Endothelial cell of umbilical vein (primary cell): ENCODE results near the gene CHRNB1. TPM values are rescaled to one million over a fixed set of nuclear protein-coding genes. Genes with fewer than 3 reads are reported as not detected.
A peak's percentile ranks its signal among the peaks of the same experiment; 100 is the strongest.

Experiments
- BruUV-seq: library from RNA; stranded (reverse); fragments of 400-500 nt; replicated peaks from 2 replicates; lab custom pipeline; 2021; lab: Mats Ljungman, UMichigan
- CTCF ChIA-PET: fragments of 300-600, 350-600 bp; sonication (Branson Sonifier 250); formaldehyde crosslinking; loops from one replicate; lab custom pipeline; 2021; ENCODE audit warnings: antibody characterized with exemption, inconsistent platforms; lab: Charles Lee
- POLR2A ChIA-PET: fragments of 300-600, 350-600 bp; sonication (Branson Sonifier 250); formaldehyde crosslinking; loops from one replicate; lab custom pipeline; 2021; ENCODE audit warnings: antibody characterized with exemption, inconsistent platforms; lab: Charles Lee
- DNase-seq: peaks from one replicate; pipeline ENCODE4 v3.0.0-alpha.2; 2011; ENCODE audit warnings: low read depth, low spot score
- FAIRE-seq: peaks from 2 replicates; lab custom pipeline; 2011; peaks lifted over from hg19 to GRCh38; lab: Jason Lieb, UNC
- H2AFZ ChIP-seq: 2 replicates; pipeline ENCODE4 v1.6.0; 2012; ENCODE audit warnings: low read depth, low read length, control low read depth, inconsistent platforms
- H3K27ac ChIP-seq: 2 replicates; pipeline ENCODE4 v1.5.1; 2011; ENCODE audit warnings: low read depth, mild to moderate bottlenecking, control low read depth, low read length, moderate library complexity; ENCODE audit not compliant: insufficient read depth
- H3K27me3 ChIP-seq, 2 experiments: 2 replicates each; pipeline versions ENCODE4 v1.6.0 to v1.6.1; 2011; ENCODE audit warnings: low read length in 2 of 2, mixed read lengths in 1 of 2; ENCODE audit not compliant: control insufficient read depth in 2 of 2, insufficient read depth in 2 of 2
- H3K36me3 ChIP-seq, 2 experiments: 2 replicates in 1 of 2; 3 replicates in 1 of 2; pipeline ENCODE4 v1.5.1; 2011; ENCODE audit warnings: low read length in 2 of 2, mild to moderate bottlenecking in 1 of 2, moderate library complexity in 1 of 2; ENCODE audit not compliant: control insufficient read depth in 2 of 2, insufficient read depth in 2 of 2; ENCODE audit errors: extremely low read depth in 1 of 2
- H3K4me1 ChIP-seq: 3 replicates; pipeline ENCODE4 v1.5.1; 2011; ENCODE audit warnings: mild to moderate bottlenecking, low read length; ENCODE audit not compliant: control insufficient read depth, insufficient read depth; ENCODE audit errors: extremely low read depth
- H3K4me2 ChIP-seq: 2 replicates; pipeline ENCODE4 v1.6.1; 2011; ENCODE audit warnings: low read length, control low read depth, mixed read lengths; ENCODE audit not compliant: insufficient read depth
- H3K4me3 ChIP-seq, 3 experiments: fragments of 200-600 bp in 1 of 3; sonication (generic), shearing (Covaris generic) in 1 of 3; replicated peaks in 1 of 3; 2 replicates each; pipeline ENCODE4 v1.5.1; 2011 to 2016; ENCODE audit warnings: control low read depth in 3 of 3, low read length in 3 of 3, mild to moderate bottlenecking in 2 of 3, inconsistent platforms in 1 of 3, low read depth in 1 of 3, moderate library complexity in 1 of 3; ENCODE audit not compliant: insufficient read depth in 1 of 3
- H3K79me2 ChIP-seq: 2 replicates; pipeline ENCODE4 v1.6.0; 2012; ENCODE audit warnings: low read length, inconsistent platforms; ENCODE audit not compliant: control insufficient read depth, insufficient read depth
- H3K9ac ChIP-seq: replicated peaks from 2 replicates; pipeline ENCODE3; 2011; ENCODE audit warnings: low read length, control low read depth; ENCODE audit not compliant: insufficient read depth; ENCODE audit errors: extremely low read depth
- H3K9me1 ChIP-seq: replicated peaks from 3 replicates; pipeline ENCODE4 v1.6.0; 2011; ENCODE audit warnings: mild to moderate bottlenecking, low read length; ENCODE audit not compliant: control insufficient read depth, insufficient read depth; ENCODE audit errors: extremely low read depth
- H3K9me3 ChIP-seq: replicated peaks from 2 replicates; pipeline ENCODE4 v1.5.1; 2012; ENCODE audit warnings: low read length, inconsistent platforms; ENCODE audit not compliant: control insufficient read depth, insufficient read depth
- H4K20me1 ChIP-seq: replicated peaks from 2 replicates; pipeline ENCODE3; 2011; ENCODE audit warnings: mild to moderate bottlenecking, low read length; ENCODE audit not compliant: control insufficient read depth, insufficient read depth; ENCODE audit errors: extremely low read depth
- EZH2 ChIP-seq: IDR thresholded peaks from 2 replicates; pipeline ENCODE4 v1.6.1; 2012; ENCODE audit warnings: borderline replicate concordance, low read depth, mild to moderate bottlenecking, moderate library complexity, low read length, inconsistent platforms; ENCODE audit not compliant: severe bottlenecking
- FOS ChIP-seq: IDR thresholded peaks from 2 replicates; pipeline ENCODE4 v1.6.1; 2011; ENCODE audit warnings: mild to moderate bottlenecking, low read length, moderate library complexity, borderline replicate concordance; ENCODE audit not compliant: insufficient read depth
- GATA2 ChIP-seq: IDR thresholded peaks from 2 replicates; pipeline ENCODE4 v1.7.0; 2011; ENCODE audit warnings: low read depth, mild to moderate bottlenecking, moderate library complexity, mixed read lengths, low read length; ENCODE audit not compliant: insufficient read length, insufficient read depth
- MYC ChIP-seq: IDR thresholded peaks from one replicate; pipeline ENCODE4 v1.6.1; 2011; ENCODE audit warnings: mild to moderate bottlenecking, low read depth, low read length
- POLR2AphosphoS5 ChIP-seq: IDR thresholded peaks from 2 replicates; pipeline ENCODE4 v1.6.1; 2012; ENCODE audit warnings: low read depth, mild to moderate bottlenecking, control low read depth, low read length, moderate library complexity; ENCODE audit not compliant: insufficient read depth
- dilution Hi-C: fragments of 300-500 bp; cut with MboI; formaldehyde crosslinking; loops from one replicate; pipeline ENCODE4 v1.15.0; 2019; ENCODE audit warnings: low sequenced_read_pairs; ENCODE audit not compliant: extremely low pct_ligation_motif_present
- intact Hi-C: fragments of 100-400 bp; cut with micrococcal nuclease; formaldehyde crosslinking; loops from one replicate; pipeline ENCODE4 v1.10.0; 2022
- polyA plus RNA-seq, 4 experiments: library from polyadenylated mRNA; depleted of rRNA in 3 of 4; stranded (reverse) in 3 of 4; unstranded in 1 of 4; fragments of >200 nt; gene quantifications; 2 replicates each; pipeline versions ENCODE4 v1.2.1 to v1.2.3, GENCODE V29; 2011 to 2012; ENCODE audit warnings: missing spikeins in 1 of 4
- total RNA-seq: library from RNA; stranded (reverse); gene quantifications from 2 replicates; pipeline ENCODE4 v1.2.3, GENCODE V29; 2021

CHRNB1 gene
- total and polyA plus RNA-seq, 2 donors (not counting 3 experiments of a cell fraction or from before 2014, with no cell fraction given) = 5.6 to 9.3 TPM

GRCh38 chr17:7437950-7438614 is 6.8 kb upstream of the CHRNB1 start:
- intact Hi-C loops (loop anchor here (1.0 to 5.0 kb wide), 5 partner anchors 17 to 249 kb away; partner anchors contain the start of genes CTDNEP1, ELP5, SENP3 and TP53), dilution Hi-C loops (no loop called here)
- no peaks in the 10 kb centered on the region for H4K20me1 ChIP-seq
- H3K79me2 ChIP-seq = no peaks in the 10 kb centered on the region
- TF ChIP-seq POLR2AphosphoS5 (no peak), EZH2 (peak; percentile 38)
- H3K4me1 ChIP-seq = peaks cover 23% of the 10 kb centered on the region
- no peak overlapping the region for H2AFZ ChIP-seq
- POLR2A ChIA-PET = interaction anchor here (1.2 kb wide), 1 partner anchor 34 kb away, joined by 3 read pairs; the partner anchor contains the start of gene TMEM256
- H3K9ac ChIP-seq = no peak overlapping the region
- DNase-seq (peak; percentile 18), FAIRE-seq (no peak)
- H3K27me3 ChIP-seq = peaks cover 20 to 28% of the 10 kb centered on the region in 2 experiments
- H3K36me3 ChIP-seq = no peaks in the 10 kb centered on the region
- no peak overlapping the region for H3K27ac ChIP-seq
- peak overlapping the region in 1 of 3 experiments; percentile 23 for H3K4me3 ChIP-seq
- H3K9me1 ChIP-seq = no peaks in the 10 kb centered on the region
- BruUV-seq = no TSS peak
- CTCF ChIA-PET = interaction anchor here (0.7 to 4.4 kb wide), 10 partner anchors 7 to 151 kb away, joined by 3 to 70 read pairs (median 4); partner anchors contain the start of genes CHRNB1 and TMEM95
- no peaks in the 10 kb centered on the region for H3K9me3 ChIP-seq
- H3K4me2 ChIP-seq = no peak overlapping the region

- ChIA-PET POLR2A (interaction anchor here (1.2 kb wide), 1 partner anchor 35 kb away, joined by 3 read pairs; the partner anchor contains the start of gene TMEM256), CTCF (interaction anchor here (0.7 to 4.4 kb wide), 10 partner anchors 9 to 150 kb away, joined by 3 to 70 read pairs (median 3); partner anchors contain the start of gene TMEM95)
- dilution Hi-C loops (no loop called here), intact Hi-C loops (loop anchor here (5.0 kb wide), 2 partner anchors 187 to 248 kb away; partner anchors contain the start of genes CTDNEP1, ELP5, TP53 and WRAP53)
- no peaks in the 10 kb centered on the region for H3K9me3 ChIP-seq
- peaks cover 23% of the 10 kb centered on the region for H3K4me1 ChIP-seq
- no peak overlapping the region for H3K9ac ChIP-seq
- no peak overlapping the region for H3K4me3 ChIP-seq
- H3K79me2 ChIP-seq = no peaks in the 10 kb centered on the region
- no peak for FAIRE-seq
- no peaks in the 10 kb centered on the region for H4K20me1 ChIP-seq
- H3K36me3 ChIP-seq = no peaks in the 10 kb centered on the region
- BruUV-seq = no TSS peak
- no peak overlapping the region for H3K27ac ChIP-seq
- DNase-seq = no peak
- H2AFZ ChIP-seq = no peak overlapping the region
- no peak for TF ChIP-seq MYC
- TF ChIP-seq EZH2 = peak; percentile 77
- TF ChIP-seq GATA2 = no peak
- TF ChIP-seq POLR2AphosphoS5 = no peak
- no peak for TF ChIP-seq FOS
- H3K27me3 ChIP-seq = peaks cover 20 to 28% of the 10 kb centered on the region in 2 experiments
- H3K4me2 ChIP-seq = no peak overlapping the region
- no peaks in the 10 kb centered on the region for H3K9me1 ChIP-seq
Observed at GRCh38 chr17:7438656-7439460, 6.0 kb upstream of the CHRNB1 start.
